ENCODE data around the gene NDST4. TPM values are rescaled to one million over a fixed set of nuclear protein-coding genes. Genes with fewer than 3 reads are reported as not detected.
"Not testable (repeated sequence)": the region's sequence is repeated elsewhere in the genome, so short reads cannot be mapped to it uniquely, and the experiment has no call there.

Gene NDST4
- total RNA-seq, 4 donors from 2014 or later, result 0.83 TPM; not detected in 3

GRCh38 chr4:114986133-114986532 is 127.3 kb downstream of the NDST4 start:
- no peak overlapping the region for H3K27ac ChIP-seq
- H3K27me3 ChIP-seq, result no peaks in the 10 kb centered on the region
- DNase-seq, result no peak
- H3K4me1 ChIP-seq, result no peaks in the 10 kb centered on the region
- TF ChIP-seq, protein P1, sequence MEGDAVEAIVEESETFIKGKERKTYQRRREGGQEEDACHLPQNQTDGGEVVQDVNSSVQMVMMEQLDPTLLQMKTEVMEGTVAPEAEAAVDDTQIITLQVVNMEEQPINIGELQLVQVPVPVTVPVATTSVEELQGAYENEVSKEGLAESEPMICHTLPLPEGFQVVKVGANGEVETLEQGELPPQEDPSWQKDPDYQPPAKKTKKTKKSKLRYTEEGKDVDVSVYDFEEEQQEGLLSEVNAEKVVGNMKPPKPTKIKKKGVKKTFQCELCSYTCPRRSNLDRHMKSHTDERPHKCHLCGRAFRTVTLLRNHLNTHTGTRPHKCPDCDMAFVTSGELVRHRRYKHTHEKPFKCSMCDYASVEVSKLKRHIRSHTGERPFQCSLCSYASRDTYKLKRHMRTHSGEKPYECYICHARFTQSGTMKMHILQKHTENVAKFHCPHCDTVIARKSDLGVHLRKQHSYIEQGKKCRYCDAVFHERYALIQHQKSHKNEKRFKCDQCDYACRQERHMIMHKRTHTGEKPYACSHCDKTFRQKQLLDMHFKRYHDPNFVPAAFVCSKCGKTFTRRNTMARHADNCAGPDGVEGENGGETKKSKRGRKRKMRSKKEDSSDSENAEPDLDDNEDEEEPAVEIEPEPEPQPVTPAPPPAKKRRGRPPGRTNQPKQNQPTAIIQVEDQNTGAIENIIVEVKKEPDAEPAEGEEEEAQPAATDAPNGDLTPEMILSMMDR (IDR thresholded peaks at IDR 0.05), result no peak
- no peak for TF ChIP-seq POLR2A (IDR thresholded peaks at IDR 0.05)
- H3K4me3 ChIP-seq (replicated peaks in 1 of 3), result no peak overlapping the region
- H3K36me3 ChIP-seq, result no peaks in the 10 kb centered on the region
- H3K9me3 ChIP-seq, result no peaks in the 10 kb centered on the region
- WGBS, 2 donors, result 73 to 75% methylated on average over 4 of the region's 4 CpGs
- intact Hi-C loops (cut with DNase I), result no loop called here

- DNase-seq, result no peak
- H3K27me3 ChIP-seq, result no peaks in the 10 kb centered on the region
- H3K27ac ChIP-seq, result no peak overlapping the region
- H3K4me1 ChIP-seq, result no peaks in the 10 kb centered on the region
- 90 to 91% methylated on average over 5 of the region's 5 CpGs for WGBS, 2 donors
- no peaks in the 10 kb centered on the region for H3K36me3 ChIP-seq
- no peaks in the 10 kb centered on the region for H3K9me3 ChIP-seq
- TF ChIP-seq, protein P1 (IDR thresholded peaks at IDR 0.05), result no peak
- TF ChIP-seq POLR2A (IDR thresholded peaks at IDR 0.05), result no peak
- no peak overlapping the region for H3K4me3 ChIP-seq (replicated peaks in 1 of 3)
- intact Hi-C loops (cut with DNase I), result no loop called here
Measured at GRCh38 chr4:114980932-114981708, 132.3 kb downstream of the NDST4 start.

- H3K9me3 ChIP-seq; H3K27me3 ChIP-seq; H3K4me3 ChIP-seq (replicated peaks in 1 of 3); H3K4me1 ChIP-seq; DNase-seq; H3K36me3 ChIP-seq; intact Hi-C loops (cut with DNase I); H3K27ac ChIP-seq: not testable (repeated sequence)
- 91 to 92% methylated on average over 7 of the region's 7 CpGs for WGBS, 2 donors
Measured at GRCh38 chr4:114980399-114980798, 133.0 kb downstream of the NDST4 start.

DNA sequence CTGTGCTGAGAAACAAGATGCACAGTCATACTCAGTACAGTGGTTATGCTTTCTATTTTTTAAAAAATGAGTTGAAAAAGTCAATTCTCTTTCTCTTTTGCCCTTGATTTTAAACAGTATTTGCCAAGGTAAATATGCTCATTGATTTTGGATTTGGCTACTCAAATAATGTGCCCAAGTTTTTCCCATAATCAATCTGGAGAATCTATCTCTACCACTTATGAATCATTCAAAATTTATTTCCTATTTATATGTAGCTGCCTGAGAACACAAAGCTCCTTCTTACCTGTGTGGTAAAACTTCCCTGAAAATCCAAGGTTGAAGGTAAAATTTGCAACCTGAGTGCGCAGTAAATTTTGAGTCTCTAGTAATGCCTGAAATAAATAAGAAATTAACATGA is 136.5 kb downstream of the NDST4 start:
- 98% methylated on average over 1 of the region's 1 CpG for WGBS, 2 donors
- no peak for TF ChIP-seq POLR2A (IDR thresholded peaks at IDR 0.05)
- TF ChIP-seq, protein P1 (IDR thresholded peaks at IDR 0.05), result no peak
- Histone ChIP-seq H3K27me3 (no peaks in the 10 kb centered on the region), H3K4me3 (replicated peaks in 1 of 3) (no peak overlapping the region), H3K36me3 (no peaks in the 10 kb centered on the region), H3K27ac (no peak overlapping the region), H3K9me3 (no peaks in the 10 kb centered on the region), H3K4me1 (no peaks in the 10 kb centered on the region)
- no peak for DNase-seq
- intact Hi-C loops (cut with DNase I), result no loop called here

- no peaks in the 10 kb centered on the region for H3K27me3 ChIP-seq
- no peak overlapping the region for H3K27ac ChIP-seq
- no peaks in the 10 kb centered on the region for H3K4me1 ChIP-seq
- no peaks in the 10 kb centered on the region for H3K36me3 ChIP-seq
- TF ChIP-seq POLR2A (IDR thresholded peaks at IDR 0.05), result no peak
- TF ChIP-seq, protein P1 (IDR thresholded peaks at IDR 0.05), result no peak
- intact Hi-C loops (cut with DNase I), result no loop called here
- no peaks in the 10 kb centered on the region for H3K9me3 ChIP-seq
- no peak overlapping the region for H3K4me3 ChIP-seq (replicated peaks in 1 of 3)
- DNase-seq, result no peak
Measured at GRCh38 chr4:114964026-114964425, 149.4 kb downstream of the NDST4 start.

All from thyroid gland (tissue), 4 donors.